GM19468 (cell line): ENCODE results near the gene DESI2.
"Not testable (repeated sequence)": the region's sequence is repeated elsewhere in the genome, so short reads cannot be mapped to it uniquely, and the experiment has no call there.

ENCODE experiments used
- ATAC-seq: cut with Tn5 transposase; IDR thresholded peaks from one replicate; pipeline ENCODE4 v1.9.1; 2021; ENCODE audit warnings: mild to moderate bottlenecking, moderate library complexity, moderate number of reproducible peaks; ENCODE audit not compliant: unreplicated experiment; ENCODE audit errors: extremely low read depth

DESI2 gene

DNA sequence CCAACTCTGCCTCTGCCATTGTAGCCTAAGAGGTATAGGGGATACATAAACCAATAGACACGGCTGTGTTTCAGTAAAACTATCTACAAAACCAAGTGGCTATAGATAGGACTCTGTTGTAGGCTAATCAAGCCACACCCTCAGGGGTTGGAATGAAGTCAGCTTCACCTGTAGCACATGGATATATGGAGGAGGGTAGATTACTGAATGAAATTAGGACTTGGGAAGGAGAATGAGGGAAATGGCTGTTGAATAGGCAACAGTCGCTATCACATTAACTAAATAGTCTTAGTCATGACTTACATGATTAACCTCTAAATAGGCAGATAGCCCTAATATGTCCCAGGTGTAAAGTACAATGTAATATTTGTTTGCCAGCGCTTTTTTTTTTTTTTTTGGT lies 49.7 kb downstream of the DESI2 start:
- no peak for ATAC-seq

GRCh38 chr1:244704107-244704506 lies 51.2 kb downstream of the DESI2 start:
- ATAC-seq, result no peak

- ATAC-seq, result no peak
Measured at GRCh38 chr1:244705261-244706234, 52.6 kb downstream of the DESI2 start.

DNA sequence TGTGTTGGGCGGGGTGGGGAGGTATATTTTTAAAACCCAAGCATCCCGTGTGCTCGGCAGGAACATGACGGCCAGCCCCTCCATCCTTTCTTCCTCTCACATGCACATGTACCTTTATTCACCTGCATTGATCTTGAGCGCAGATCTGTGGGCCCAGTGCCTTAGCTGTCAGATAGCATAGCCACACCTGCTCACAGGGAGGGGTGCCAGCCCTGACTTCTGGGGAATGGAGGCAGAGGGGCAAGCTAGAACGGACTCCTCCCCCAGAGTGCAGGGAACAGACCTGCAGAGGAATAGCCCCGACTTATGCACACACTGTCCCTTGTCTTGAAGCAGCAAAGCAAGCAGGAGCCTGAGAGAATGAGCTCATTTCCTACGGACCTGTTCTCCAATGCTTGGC lies 56.1 kb downstream of the DESI2 start:
- no peak for ATAC-seq

DNA sequence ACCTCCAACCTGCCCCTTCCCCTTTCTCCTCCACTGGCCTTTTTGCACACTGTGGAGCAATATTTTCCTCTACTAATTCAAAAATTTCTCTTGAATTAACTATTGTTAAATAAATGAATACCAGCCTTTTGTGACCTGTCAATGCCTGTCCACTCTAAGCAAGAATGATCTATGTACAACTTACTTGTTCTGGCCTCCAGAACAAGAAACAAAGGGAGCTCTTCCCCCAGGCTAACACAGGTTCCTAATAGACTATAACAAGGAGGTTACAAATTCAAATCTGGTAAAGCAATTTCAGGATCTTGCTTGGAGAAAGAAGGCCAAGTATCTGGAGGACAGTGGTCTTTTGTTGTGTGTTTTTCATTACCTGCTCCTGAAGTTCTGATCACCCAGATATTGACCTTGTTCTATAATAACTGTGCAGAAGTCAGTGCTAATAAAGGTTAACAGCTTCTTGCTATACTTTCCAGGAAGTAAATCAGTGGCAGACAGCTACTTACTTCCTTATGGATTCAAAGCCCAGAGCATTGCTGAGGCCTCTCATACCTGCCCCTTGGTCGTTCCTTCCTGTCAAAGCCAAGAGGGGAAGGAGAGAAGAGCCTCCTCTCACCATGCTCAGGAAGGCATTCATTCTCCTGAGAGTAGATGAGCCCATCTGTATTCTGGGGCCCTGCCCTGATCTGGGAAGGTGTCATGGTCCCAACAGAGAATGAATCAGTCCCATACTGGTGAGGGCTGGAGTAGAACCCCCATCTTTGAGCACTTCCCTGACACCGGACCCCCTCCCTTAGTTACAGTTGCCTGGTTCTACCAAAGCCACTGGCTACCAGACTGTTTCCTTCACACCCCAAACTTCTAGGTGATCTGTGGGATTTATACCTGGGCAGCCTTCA lies 56.8 kb downstream of the DESI2 start:
- no peak for ATAC-seq

- no peak for ATAC-seq
Measured at GRCh38 chr1:244710474-244711062, 57.6 kb downstream of the DESI2 start.

GRCh38 chr1:244712669-244713068 lies 59.7 kb downstream of the DESI2 start:
- no peak for ATAC-seq

- ATAC-seq, result no peak
Measured at GRCh38 chr1:244713332-244713731, 60.4 kb downstream of the DESI2 start.

DNA sequence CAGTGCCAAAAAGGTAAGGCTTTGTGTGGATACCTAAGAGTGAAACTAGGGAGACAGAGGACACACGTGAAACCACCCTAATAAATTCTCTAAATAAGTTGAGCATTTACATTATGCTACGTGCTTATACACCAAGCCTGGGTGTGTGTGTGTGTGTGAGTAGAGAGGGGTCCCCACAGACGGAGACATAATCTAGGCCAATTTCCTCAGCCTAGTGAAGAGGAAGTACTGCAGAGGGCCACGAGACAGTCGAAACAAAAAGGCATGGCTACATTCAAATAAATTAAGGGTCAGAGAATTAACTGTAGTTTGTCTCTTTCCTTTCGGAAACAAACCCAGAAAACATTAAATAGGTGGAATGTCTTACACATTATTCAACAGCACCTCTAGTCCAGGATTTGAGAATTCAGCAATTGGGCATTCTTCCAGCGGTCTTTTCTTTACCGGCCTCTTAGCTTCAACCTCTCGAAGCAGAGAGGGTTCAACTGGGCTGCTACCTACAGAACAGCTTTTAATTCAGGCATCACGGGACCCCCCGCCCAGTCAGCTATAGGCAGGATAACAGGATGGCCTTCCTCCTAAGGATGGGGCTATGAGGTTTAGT lies 75.0 kb downstream of the DESI2 start:
- ATAC-seq, result no peak

- ATAC-seq, result peak; percentile 14
Measured at GRCh38 chr1:244730153-244730933, 77.4 kb downstream of the DESI2 start.

GRCh38 chr1:244730934-244731434 lies 78.1 kb downstream of the DESI2 start:
- no peak for ATAC-seq

GRCh38 chr1:244731651-244732050 lies 78.7 kb downstream of the DESI2 start:
- ATAC-seq, result no peak

DNA sequence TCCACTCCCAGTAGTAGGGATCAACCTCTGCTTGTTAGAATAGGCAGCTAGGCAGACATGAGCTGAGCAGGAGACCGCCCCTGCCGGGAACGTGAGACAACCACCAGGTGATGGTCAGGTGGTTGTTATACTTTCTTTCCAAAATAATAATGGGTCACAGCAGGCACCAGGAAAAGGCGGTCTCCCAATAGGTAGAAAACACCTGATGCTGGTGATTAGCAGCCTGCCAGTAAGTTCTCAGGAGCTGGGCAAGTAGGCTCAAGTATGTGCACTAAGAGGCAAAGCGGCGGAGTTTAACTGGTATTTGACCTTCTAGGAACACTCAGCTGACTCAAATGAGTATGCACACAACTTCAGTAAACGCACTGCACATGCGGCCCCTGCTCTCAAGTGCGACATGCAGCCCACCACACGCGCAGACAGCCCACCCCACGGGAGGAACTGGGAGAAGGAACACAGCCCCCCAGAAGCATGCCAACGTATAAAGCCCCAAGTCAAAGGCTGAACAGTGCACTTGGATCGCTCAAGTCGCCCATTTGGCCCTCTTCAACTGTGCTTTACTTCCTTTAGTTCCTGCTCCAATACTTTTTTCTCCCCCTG lies 80.0 kb downstream of the DESI2 start:
- ATAC-seq, result no peak

DNA sequence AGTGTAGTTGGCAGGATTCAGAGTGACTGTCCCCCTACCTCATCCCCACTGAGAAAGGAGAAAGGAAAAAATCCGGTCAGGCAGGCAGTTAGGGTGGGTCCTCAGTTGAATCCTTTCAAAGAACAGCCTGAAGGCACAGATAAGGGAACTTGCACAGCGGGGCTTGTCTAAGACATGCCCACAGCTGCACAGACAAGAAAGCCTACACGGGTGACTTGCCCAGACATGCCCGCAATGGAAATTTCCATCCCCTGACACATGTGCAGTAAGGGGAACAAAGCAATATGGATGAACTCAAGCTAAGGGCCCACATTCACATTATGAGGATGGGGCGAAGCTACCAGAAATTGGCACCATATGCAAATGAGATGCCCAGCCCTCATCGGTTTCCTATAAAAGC lies 82.5 kb downstream of the DESI2 start:
- ATAC-seq, result no peak

- ATAC-seq, result no peak
Measured at GRCh38 chr1:244735876-244736561, 83.1 kb downstream of the DESI2 start.

DNA sequence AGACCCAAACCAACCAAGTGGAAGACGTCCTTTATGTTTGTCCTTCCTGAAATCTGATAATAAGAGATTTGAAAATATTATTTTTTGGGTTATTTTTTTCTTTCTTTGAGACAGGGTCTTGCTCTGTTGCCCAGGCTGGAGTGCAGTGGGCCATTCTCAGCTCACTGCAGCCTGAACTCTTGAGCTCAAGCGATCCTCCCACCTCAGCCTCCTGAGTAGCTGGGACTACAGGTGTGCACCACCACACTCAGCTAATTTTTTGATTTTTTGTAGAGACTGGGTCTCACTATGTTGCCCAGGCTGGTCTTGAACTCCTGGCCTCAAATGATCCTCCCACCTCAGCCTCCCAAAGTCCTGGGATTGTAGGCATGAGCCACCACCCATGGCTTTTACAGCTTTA lies 86.2 kb downstream of the DESI2 start:
- not testable (repeated sequence) for ATAC-seq

- ATAC-seq, result not testable (repeated sequence)
Measured at GRCh38 chr1:244740027-244740617, 87.2 kb downstream of the DESI2 start.

- ATAC-seq, result no peak
Measured at GRCh38 chr1:244741692-244742091, 88.8 kb downstream of the DESI2 start.
